ENCODE measurements around the gene LUZP1.
"Not testable (repeated sequence)": the region's sequence is repeated elsewhere in the genome, so short reads cannot be mapped to it uniquely, and the experiment has no call there.

DNA sequence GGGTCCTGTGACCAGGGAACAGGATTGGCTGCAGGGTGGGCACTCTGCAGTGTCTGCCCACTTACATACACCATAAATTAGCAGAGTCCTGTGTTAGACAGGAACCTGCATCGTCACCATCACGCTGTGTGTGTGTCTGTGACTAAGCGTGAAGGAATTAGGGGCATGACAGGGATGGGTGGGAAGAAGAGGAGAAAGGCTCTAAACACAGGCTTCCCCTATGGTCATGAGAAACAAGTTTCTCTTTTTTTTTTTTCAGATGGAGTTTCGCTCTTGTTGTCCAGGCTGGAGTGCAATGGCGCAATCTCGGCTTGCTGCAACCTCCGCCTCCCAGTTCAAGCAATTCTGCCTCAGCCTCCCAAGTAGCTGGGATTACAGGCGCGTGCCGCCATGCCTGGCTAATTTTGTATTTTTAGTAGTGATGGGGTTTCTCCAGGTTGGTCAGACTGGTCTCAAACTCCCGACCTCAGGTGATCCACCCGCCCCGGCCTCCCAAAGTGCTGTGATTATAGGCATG is 20.3 kb upstream of the LUZP1 start:
- TF ChIP-seq, protein P1, sequence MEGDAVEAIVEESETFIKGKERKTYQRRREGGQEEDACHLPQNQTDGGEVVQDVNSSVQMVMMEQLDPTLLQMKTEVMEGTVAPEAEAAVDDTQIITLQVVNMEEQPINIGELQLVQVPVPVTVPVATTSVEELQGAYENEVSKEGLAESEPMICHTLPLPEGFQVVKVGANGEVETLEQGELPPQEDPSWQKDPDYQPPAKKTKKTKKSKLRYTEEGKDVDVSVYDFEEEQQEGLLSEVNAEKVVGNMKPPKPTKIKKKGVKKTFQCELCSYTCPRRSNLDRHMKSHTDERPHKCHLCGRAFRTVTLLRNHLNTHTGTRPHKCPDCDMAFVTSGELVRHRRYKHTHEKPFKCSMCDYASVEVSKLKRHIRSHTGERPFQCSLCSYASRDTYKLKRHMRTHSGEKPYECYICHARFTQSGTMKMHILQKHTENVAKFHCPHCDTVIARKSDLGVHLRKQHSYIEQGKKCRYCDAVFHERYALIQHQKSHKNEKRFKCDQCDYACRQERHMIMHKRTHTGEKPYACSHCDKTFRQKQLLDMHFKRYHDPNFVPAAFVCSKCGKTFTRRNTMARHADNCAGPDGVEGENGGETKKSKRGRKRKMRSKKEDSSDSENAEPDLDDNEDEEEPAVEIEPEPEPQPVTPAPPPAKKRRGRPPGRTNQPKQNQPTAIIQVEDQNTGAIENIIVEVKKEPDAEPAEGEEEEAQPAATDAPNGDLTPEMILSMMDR (IDR thresholded peaks at IDR 0.05) = not testable (repeated sequence)
- TF ChIP-seq POLR2A (IDR thresholded peaks at IDR 0.05) = not testable (repeated sequence)

Data from tibial nerve (tissue), 3 donors.